HG02588 (cell line): ENCODE data around the gene TRIM41.
A peak's percentile ranks its signal among the peaks of the same experiment; 100 is the strongest.
"Not testable (repeated sequence)": the region's sequence is repeated elsewhere in the genome, so short reads cannot be mapped to it uniquely, and the experiment has no call there.

Experiments used
- ATAC-seq: cut with Tn5 transposase; IDR thresholded peaks from one replicate; pipeline ENCODE4 v1.9.1; 2021; ENCODE audit warnings: mild to moderate bottlenecking, moderate library complexity; ENCODE audit not compliant: unreplicated experiment

The TRIM41 gene

DNA sequence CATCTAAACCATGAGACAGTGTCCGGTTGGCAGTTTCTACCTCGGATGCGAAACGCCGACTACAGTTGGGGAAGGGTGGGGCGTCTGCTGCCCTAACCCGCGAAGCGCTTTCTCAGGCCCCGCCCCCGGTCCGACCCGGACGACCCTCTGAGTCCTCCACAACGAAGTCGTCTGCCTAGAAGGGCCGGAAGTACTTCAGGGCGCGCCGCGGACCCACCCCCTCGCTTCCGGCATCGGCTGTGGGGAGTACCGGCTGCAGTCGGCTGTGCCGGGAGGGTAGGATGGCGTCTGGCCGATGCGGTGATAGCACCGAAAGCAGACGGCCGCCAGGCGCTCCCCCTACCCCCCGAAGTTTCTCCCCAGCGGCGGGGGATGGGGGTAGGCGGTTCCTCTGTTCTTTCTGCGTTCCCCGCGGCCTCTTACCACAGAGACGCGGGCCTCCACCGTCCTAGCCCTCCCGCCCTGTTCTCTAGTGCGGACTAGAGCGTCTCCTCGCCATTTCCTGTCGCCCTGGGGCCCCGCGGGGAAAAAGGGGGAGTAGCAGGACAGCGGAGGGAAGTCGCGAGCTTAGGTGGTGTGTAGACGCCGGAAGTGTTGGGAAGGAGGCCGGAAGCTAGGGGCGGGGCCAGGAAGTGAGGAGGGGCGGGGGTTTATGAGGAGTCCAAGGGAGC, at the start of gene TRIM41:
TSS of gene TRIM41 (plus strand) at position 224 of the 671 bp plus-strand sequence. CDS start 719 bp downstream, outside the sequence.
- ATAC-seq: peak; percentile 58

DNA sequence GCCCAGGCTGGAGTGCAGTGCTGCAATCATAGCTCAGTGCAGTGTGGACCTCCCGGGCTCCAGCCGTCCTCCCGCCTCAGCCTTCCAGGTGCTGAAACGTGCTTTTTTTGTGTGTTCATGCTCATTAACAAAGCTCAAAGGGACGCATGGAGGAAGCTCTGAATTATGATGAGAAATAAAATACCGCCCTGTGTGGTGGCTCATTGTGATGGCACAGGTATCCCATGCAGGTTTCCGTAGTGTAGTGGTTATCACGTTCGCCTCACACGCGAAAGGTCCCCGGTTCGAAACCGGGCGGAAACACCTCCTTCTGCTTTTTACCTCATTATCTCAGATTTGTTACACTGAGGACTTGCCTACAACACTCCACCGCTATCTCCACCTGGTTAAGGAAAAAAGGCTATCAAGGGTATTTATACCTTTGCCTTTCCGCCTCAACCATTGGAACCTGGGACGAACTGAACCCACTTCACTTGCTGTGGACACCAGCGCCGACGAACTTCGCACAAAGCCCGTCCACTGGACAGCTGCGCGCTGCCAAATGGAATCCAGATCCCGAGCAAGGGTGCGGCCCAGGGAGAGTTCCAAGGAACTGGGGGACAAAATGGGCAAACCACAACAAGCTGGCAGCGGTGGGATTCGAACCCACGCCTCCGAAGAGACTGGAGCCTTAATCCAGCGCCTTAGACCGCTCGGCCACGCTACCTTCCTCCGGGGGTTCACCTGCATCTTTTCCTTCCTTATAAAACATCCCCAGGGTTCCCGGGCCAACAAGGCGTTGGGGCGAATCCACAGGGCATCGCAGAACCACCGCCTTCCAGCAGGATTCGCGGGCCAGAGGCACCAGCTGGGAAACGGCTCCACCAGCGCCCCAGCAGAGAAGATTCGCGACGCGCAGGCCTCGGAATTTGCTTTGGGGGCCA, 49.4 kb upstream of the TRIM41 start:
- ATAC-seq: peak; percentile 46

DNA sequence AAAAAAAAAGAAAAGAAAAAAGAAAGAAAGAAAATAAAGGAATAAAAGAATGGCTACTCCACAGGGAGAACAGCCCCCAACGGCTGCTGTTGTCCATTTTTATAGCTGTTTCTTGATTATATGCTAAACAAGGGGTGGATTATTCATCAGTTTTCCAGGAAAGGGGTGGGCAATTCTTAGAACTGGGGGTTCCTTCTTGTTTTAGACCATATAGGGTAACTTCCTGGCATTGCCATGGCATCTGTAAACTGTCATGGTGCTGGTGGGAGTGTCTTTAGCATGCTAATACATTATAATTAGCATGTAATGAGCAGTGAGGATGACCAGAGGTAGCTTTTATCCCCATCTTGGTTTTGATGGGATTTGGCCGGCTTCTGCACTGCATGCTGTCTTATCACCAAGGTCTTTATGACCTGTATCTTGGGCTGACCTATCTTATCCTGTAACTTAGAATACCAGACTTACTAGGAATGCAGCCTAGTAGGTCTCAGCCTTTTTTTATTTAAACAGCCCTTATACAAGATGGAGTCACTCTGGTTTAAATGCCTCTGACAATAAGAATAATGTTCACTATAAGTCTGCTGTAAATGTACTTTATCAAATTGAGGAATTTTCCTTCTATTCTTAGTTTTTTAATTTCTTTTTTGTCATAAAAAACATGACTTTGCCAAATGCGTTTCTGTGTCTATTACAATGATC, 46.7 kb upstream of the TRIM41 start:
- no peak for ATAC-seq

DNA sequence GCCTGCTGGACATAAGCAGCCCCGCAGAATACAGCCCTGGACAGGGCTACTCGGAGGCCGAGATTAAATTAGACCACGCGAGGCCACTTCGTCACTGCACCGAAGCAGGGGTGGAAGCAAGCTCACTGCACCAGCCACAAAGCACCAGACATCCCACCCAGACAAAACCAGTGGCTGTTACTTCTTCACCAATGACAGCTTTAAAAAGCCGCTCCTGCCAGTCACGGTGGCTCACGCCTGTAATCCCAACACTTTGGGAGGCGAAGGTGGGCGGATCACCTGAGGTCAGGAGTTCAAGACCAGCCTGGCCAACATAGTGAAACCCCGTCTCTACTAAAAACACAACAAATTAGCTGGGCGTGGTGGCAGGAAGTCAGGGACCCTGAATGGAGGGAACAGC, 45.5 kb upstream of the TRIM41 start:
- not testable (repeated sequence) for ATAC-seq

DNA sequence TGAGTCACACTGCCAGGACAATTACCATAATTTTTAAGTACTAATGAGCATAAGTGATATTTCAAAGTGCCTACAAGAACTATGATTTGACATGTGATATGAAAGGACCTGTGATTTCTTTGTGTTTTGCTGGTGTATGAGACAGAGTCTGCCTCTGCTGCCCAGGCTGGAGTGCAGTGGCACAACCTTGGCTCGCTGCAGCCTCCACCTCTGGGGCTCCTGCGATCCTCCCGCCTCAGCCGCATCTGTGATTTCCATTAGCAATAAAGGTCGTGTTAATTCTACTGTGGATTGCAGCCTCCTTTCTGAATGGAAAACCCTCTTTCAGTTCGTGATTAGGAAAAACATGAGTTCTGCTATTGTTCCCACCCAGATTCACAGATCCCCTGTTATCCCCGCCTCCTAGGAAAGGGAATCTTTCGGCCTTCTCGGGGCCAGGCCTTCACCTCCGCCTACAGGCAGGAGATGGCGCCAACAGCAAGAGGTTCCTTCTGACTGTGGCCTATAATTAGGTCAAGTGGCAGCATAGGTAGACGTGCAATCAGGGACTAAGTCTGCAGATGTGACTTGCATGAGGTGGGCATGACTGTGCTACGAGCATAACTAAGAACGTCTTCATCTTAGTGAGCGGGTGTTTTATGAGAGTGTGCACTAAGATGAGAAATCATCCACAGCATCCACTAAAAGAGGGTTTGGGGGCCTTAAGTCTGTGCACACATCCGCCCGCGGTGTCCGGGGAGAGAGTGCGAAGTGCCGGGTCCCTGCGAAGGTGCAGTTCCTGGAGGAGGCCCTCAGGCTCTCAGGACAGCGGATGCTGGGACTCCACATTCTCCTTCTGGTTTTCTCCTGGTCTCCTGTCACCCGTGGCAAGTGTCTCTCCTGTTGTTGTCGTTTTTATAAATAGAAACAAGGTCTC, 41.2 kb upstream of the TRIM41 start:
- peak; percentile 60 for ATAC-seq

DNA sequence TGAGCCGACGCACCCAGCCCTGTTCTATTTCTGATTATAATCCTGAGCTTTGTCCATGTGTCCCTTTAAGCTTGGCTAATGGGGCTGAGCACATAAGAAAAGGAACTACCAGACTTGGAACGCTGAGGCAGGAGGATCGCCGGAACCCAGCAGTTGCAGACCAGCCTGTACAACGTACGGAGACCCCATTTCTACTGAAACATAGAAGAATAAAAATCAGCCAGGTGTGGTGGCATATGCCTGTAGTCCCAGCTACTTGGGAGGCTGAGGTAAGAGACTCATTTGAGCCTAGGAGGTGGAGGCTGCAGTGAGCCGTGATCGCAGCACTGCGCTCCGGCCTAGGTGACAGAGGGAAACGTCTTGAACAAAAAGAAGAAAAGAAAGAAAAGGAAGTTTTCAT, 40.4 kb upstream of the TRIM41 start:
- no peak for ATAC-seq

DNA sequence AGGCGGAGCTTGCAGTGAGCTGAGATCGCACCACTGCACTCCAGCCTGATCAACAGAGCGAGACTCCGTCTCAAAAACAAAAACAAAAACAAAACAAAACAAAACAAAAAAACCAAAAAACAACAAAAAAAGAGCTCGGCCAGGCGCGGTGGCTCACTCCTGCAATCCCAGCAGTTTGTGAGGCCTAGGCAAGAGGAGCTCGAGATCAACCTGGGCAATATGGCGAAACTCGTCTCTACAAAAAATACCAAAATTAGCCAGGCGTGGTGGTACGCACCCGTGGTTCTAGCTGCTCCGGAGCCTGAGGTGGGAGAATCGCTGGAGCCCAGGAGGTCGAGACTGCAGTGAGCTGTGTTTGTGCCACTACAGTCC, 38.2 kb upstream of the TRIM41 start:
- no peak for ATAC-seq

DNA sequence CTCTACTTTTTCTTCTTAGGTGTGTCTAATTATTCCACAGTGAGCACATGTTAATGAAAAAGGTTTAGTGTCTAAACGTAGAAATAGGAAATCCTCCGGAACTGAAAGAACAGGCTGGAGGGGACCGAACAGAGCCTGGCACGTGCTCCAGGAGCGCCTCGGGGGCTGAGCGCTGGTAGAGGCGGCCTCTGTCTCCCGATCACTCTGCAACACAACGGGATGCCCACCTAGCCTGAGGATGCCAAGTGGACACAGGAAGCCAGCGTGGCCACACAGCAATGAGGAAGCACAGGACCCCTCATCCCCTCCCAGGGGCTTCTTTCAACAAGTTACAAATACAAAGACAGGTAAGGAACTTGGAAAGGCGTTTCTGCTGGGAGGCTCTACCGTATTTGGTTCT, 37.5 kb upstream of the TRIM41 start:
- ATAC-seq: no peak

DNA sequence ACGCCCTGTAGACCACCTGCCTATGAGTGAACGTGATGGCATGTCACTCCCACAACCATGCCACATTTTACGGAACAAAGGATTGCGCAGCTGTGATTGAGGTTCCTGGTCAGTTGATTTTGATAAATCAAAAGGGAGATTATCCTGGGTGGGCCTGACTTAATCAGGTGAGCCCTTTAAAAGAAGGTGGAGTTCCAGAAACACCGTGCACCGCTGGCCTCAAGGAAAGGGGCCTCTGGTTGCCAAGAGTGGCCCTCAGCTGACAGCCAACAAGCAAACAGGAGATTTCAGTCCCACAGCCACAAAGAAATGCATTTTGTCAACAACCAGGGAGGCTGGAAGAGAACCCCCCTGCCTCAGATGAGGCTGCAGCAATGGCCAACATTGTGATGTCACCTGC, 37.1 kb upstream of the TRIM41 start:
- ATAC-seq: no peak

DNA sequence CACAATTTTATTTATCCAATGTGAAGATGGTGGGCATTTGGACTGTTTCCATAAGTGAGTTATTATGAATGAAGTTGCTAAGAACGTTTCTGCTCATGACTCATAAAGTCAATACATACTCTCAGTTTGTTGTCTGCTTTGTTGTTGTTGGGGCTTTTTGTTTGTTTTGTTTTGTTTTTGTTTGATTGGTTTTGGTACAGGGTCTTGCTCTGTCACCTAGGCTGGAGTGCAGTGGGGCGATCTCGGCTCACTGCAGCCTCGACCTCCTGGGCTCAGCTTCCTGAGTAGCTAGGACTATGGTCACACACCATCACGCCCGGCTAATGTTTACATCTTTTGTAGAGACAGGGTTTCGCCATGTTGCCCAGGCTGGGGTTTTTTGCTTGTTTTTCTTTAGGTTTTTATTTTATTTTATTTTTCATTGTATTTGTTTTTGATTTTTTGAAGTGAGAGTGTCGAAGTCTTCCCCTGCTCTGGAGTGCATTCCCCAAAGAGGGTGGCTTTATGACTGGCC, 36.0 kb upstream of the TRIM41 start:
- no peak for ATAC-seq

DNA sequence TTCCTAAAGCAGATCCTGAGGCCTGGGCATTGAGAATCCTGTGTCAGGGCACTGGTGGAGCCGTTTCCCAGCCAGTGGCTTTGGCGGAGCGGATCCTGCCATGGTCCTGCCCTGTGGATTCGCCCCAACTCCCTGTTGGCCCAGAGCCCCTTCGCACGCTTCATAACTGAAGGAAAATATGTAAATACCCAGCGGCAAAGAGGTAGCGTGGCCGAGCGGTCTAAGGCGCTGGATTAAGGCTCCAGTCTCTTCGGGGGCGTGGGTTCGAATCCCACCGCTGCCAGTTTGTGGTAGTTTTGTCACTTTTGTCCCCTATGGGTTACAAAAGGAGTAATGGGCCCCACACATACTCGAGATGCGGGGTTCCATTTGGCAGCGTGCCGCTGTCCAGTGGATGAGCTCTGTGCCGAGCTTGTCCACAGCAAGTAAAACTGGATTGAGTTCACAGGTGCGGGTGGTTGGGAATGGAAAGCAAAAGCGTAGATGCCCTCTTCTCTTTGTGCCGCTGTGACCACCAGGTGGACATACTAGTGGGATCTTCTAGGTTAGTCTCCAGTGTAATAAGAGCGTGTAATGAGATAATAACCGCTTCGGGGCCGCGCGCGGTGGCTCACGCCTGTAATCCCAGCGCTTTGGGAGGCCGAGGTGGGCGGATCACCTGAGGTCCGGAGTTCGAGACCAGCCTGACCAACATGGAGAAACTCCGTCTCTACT, 35.4 kb upstream of the TRIM41 start:
- no peak for ATAC-seq

DNA sequence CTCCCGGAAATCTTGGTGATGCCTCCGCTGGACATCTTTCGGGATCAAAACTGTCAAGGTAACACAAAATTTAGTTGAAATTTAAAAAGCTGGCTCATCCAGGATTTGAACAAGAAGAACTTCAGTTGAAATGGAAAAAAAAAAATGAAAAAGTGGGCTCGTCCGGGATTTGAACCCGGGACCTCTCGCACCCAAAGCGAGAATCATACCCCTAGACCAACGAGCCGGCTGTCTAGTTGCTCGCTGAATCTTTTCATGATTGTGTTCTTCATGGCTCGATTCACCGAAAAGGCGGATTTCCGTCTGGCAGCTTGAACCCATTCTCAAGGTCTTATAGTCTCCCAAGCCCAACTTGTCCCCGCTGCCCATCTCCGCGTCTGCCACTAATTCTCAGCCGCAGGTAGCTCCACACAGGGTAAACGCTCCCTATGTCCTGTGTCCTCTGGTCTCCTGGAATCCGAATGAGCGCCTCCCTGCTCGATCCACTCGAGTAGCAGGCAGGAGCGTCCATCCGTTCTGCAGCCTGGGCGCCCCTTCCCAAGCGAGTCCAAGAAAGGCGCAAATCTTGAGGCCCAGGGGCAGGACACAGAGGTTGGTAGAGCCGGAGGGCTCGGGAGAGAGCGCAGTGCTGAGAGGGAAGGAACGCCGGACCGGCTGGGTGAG, 34.2 kb upstream of the TRIM41 start:
- ATAC-seq: no peak

DNA sequence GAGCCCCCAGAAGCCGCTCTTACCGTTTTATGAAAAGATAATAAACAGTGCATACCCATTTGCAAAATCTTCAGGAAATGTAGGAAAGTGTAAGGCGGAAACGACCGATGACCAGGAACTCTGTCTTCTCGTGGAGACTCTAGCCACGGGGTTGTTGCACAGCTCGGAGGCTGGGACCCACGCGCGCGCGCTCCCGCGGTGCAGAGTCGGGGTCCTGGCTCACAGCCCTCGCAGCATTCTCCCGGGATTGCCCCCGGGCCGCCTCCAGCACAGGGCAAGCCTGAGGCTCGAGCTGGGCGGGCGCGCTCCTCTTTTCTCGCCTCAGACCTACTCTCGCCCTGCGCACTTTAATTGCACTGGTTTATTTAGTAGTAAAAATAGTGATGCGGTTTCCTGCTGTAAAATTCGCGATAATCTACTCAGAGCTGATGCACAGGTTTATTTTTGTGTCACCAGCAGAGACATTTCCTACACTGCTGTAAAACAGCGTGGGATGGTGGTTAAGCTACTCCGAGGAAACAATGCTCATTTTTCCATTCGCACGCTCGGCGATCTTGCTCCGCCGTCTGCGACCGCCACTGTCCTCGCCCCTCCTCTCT, 33.6 kb upstream of the TRIM41 start:
- no peak for ATAC-seq

DNA sequence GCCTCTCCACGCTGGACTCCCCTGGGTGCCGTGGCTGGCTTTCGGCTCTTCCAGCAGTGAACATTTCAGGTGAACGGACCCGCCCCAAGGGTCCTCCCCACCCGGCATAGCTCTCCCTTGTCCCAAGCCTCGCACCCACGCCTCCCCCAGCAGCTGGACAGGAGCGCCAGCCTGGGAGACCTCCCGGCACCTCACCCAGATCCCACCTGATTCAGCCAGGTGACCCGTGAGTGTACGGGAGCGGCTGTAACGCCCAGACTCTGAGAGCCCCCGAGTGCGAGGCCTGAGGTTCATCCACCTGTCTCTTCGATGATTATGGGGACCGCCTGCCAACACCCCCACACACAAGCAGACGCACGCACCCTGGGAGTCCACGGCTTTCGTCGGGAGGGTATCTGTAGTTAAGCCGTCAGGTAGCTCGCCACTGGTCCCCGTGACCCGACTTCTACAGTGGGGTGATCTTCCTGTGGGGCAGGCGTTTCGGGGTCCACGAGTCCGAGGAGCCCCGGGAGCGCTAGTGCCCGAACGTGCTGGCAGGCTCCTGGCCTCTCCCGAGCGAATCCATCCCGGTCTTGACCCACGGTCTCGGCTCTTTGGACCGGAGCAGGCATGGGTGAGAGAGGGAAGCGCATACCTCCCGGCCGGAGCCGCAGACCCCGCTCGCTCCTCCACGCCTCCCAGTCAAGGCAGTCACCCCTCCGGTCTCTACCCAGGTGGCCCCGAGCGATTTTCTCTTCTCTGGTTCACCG, 32.9 kb upstream of the TRIM41 start:
- no peak for ATAC-seq

DNA sequence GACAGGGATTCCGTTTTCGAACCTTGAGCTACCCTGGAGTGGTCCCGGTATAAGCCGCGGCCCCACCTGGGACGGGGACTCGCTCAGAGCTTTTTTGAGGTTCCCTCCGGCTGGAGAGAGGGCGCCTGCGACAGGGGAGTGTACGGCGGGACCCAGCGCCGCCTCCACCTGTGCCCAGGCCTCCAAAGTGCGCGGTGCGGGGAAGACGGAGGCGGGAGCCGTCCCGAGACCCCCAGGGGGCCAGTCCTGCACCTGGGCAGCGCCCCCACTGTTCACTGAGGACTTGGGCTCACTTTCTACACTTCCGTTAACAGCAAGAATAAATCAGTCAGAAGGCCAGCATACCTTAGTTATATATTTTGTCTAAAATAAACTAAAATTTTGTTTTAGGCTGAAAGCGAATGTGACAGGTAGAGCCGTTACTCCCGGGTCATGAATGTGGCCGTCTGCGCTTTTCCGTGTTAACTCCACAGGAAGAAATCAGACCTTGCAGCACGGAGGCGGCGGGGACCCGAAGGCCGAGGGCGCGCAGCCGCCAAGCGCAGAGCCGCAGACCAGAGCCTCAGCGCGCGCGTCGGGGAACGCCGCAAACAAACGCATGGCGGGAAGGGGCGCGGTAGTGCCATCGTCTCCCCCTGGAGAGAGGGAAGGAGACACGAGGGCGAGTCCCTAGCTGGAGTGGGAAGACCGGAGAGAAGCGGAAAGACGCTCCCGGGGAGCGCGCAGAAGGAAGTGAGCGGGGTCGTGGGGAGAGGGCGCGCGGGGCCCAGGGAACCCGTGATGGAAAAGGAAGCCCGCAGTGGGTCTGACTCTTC, 32.2 kb upstream of the TRIM41 start:
- peak; percentile 5 for ATAC-seq

DNA sequence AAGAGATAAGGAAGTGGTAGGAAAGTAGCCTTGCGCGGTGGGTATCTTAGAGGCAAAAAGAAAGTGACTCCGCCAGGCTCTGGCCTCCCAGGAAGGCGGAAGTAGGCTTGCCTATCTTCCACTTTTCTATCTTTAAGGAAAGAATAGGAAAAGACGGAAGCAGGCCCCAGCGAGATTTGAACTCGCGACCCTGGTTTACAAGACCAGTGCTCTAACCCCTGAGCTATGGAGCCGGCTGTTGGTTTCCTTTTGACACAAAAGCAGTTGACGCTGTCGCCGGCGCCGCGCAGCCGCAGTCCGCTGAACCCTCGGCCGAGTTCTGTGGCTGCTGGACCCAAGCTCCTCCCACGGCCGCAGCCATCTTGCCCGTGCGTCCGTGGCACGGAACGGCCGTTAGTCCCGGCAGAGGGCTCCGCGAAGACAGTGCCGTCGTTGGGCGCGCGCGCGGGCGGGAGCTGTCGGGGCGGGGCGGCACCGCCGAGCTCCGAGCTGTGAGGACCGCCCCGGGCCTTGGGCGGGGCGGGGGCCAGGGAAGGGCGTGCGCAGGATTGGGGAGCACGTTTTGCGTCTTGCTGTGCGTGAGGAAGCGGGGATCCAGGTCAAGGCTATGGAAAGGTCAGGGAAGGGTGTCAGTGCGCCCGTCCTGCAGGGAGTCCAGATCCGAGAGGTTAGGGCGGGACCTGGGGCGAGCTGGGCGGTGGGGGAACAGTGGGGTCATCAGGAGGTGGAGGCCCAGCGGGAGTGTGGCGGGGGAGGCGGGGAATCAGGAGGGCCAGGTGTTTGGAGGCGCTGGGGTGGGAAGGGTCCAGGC, 31.4 kb upstream of the TRIM41 start:
- ATAC-seq: peak; percentile 64
